HepG2 (cell line): ENCODE measurements around the gene NFIC. TPM values are rescaled to one million over a fixed set of nuclear protein-coding genes. Genes with fewer than 3 reads are reported as not detected.
A peak's percentile ranks its signal among the peaks of the same experiment; 100 is the strongest.

Experiments
- GATAD1 ChIP-seq: IDR thresholded peaks from 2 replicates; pipeline ENCODE4 v1.6.1; 2016; ENCODE audit warnings: missing genetic modification reagents, missing compliant biosample characterization
- MAZ ChIP-seq, 2 experiments: sonication (generic) in 1 of 2; formaldehyde crosslinking in 1 of 2; IDR thresholded peaks; 2 replicates each; pipeline versions ENCODE4 v1.5.0 to v1.6.1; 2012 to 2020; ENCODE audit warnings: low read depth in 2 of 2, mild to moderate bottlenecking in 2 of 2, borderline replicate concordance in 1 of 2, improper control_type of control experiment in 1 of 2, low read length in 1 of 2, missing genetic modification reagents in 1 of 2, moderate library complexity in 1 of 2
- PHF20 ChIP-seq: sonication (generic); formaldehyde crosslinking; IDR thresholded peaks from 2 replicates; pipeline ENCODE4 v1.5.0; 2020; ENCODE audit warnings: mild to moderate bottlenecking, missing genetic modification reagents
- POLR2A ChIP-seq, 2 experiments: IDR thresholded peaks; 2 replicates each; pipeline ENCODE4 v1.6.1; 2011; ENCODE audit warnings: low read depth in 2 of 2, low read length in 2 of 2, mild to moderate bottlenecking in 1 of 2, moderate library complexity in 1 of 2; ENCODE audit not compliant: insufficient read depth in 1 of 2
- RBFOX2 ChIP-seq: fragments of 200-400 bp; formaldehyde crosslinking; IDR thresholded peaks from 2 replicates; pipeline ENCODE4 v1.6.1; 2017; ENCODE audit warnings: low read depth, mild to moderate bottlenecking, low read length
- ZNF12 ChIP-seq: sonication (generic); formaldehyde crosslinking; IDR thresholded peaks from 2 replicates; pipeline ENCODE4 v1.5.0; 2020; ENCODE audit warnings: missing genetic modification reagents
- ZNF468 ChIP-seq: sonication (generic); formaldehyde crosslinking; IDR thresholded peaks from 2 replicates; pipeline ENCODE4 v1.8.0; 2022; ENCODE audit warnings: mild to moderate bottlenecking, moderate library complexity, missing genetic modification reagents
- ZNF547 ChIP-seq: sonication (generic); formaldehyde crosslinking; IDR thresholded peaks from 2 replicates; pipeline ENCODE4 v1.5.1; 2020; ENCODE audit warnings: mild to moderate bottlenecking, missing genetic modification reagents
- ZNF598 ChIP-seq: sonication (generic); formaldehyde crosslinking; IDR thresholded peaks from 2 replicates; pipeline ENCODE4 v1.5.1; 2020; ENCODE audit warnings: mild to moderate bottlenecking, missing genetic modification reagents, borderline replicate concordance
- ZNF839 ChIP-seq: sonication (generic); formaldehyde crosslinking; IDR thresholded peaks from 2 replicates; pipeline ENCODE4 v1.4.0; 2020; ENCODE audit warnings: missing genetic modification reagents, mild to moderate bottlenecking, borderline replicate concordance
- ZNF878 ChIP-seq: sonication (generic); formaldehyde crosslinking; IDR thresholded peaks from 2 replicates; pipeline ENCODE4 v1.8.1; 2023; ENCODE audit warnings: mild to moderate bottlenecking, missing genetic modification reagents, moderate library complexity
- polyA plus RNA-seq, 8 experiments: library from polyadenylated mRNA; depleted of rRNA in 3 of 8; stranded (reverse) in 7 of 8; unstranded in 1 of 8; fragments of >200 nt; fragmentation: Illumina TruSeq in 4 of 8; extraction: Trizol in 4 of 8; gene quantifications; 2 replicates each; pipeline versions ENCODE4 v1.2.1 to v1.2.3, GENCODE V29; 2011 to 2016; ENCODE audit warnings: low read depth in 4 of 8, missing spikeins in 1 of 8, mixed read lengths in 1 of 8; ENCODE audit not compliant: insufficient read depth in 1 of 8
- total RNA-seq, 5 experiments: library from RNA; depleted of rRNA; stranded (reverse); fragments of >200 nt; fragmentation: Illumina TruSeq; extraction: Trizol; gene quantifications; 2 replicates each; pipeline ENCODE4 v1.2.3, GENCODE V29; 2016; ENCODE audit warnings: low read depth in 1 of 5
- TF ChIP-seq, protein P1 (sequence below): sonication (generic); formaldehyde crosslinking; IDR thresholded peaks from 2 replicates; pipeline ENCODE4 v1.4.0; 2020; ENCODE audit warnings: missing genetic modification reagents
- TF ChIP-seq, protein P2 (sequence below): sonication (generic); formaldehyde crosslinking; IDR thresholded peaks from 2 replicates; pipeline ENCODE4 v1.8.1; 2022; ENCODE audit warnings: mild to moderate bottlenecking, missing genetic modification reagents
- TF ChIP-seq, protein P3 (sequence below): sonication (generic); formaldehyde crosslinking; IDR thresholded peaks from 2 replicates; pipeline ENCODE4 v1.4.0; 2020; ENCODE audit warnings: missing genetic modification reagents
- TF ChIP-seq, protein P4 (sequence below): sonication (generic); formaldehyde crosslinking; IDR thresholded peaks from 2 replicates; pipeline ENCODE4 v1.9.0; 2021; ENCODE audit warnings: missing genetic modification reagents, borderline replicate concordance

NFIC gene
- total and polyA plus RNA-seq, 2 of the 13 experiments (the other 11 are each of a cell fraction or from before 2014, with no cell fraction given) = 1.3 to 2.5 TPM

DNA sequence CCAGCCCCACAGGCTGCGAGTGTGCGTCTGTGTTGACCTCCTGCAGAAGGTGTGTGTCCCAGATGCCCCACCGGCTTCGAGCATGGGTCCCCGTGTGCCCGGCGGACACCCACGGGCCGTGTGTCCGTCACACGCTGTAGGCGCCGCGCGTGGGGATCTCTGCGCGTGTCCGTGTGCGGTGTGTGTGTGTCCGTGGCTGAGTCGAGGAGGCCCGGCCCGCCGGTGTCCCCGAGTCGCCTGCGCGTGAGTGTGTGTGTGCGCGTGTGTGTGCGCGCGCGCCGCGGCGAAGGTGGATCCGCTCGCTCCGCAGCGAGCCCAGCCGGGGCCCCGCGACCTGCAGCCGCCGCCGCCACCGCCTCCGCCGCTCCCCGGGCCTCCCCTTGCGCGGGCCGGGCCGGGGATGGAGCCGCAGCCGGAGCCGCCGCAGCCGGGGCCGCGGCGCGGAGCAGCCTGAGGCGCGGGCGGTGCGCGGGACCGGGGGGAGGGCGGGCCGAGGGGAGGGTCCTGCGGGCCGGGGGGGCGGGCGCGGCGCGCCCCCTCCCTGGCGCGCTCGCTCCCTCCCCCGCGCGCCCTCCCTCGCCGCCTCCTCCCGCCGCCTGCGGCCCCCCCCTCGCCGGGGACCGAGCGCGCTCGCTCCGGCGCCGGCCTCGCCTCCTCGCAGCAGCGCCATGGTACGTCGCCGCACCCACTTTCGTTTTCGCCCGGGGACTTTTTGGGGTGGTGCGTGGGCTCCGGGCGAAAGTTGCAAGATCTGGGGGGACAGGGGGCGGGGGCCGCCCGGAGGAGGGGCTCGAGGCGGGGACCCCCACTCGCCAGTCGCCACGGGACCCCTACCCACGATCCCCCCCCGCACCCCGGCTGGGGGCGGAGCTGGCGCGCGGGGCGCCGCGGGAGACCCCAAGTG, 7.1 kb upstream of the NFIC start (continued):
- TF ChIP-seq, protein P1, sequence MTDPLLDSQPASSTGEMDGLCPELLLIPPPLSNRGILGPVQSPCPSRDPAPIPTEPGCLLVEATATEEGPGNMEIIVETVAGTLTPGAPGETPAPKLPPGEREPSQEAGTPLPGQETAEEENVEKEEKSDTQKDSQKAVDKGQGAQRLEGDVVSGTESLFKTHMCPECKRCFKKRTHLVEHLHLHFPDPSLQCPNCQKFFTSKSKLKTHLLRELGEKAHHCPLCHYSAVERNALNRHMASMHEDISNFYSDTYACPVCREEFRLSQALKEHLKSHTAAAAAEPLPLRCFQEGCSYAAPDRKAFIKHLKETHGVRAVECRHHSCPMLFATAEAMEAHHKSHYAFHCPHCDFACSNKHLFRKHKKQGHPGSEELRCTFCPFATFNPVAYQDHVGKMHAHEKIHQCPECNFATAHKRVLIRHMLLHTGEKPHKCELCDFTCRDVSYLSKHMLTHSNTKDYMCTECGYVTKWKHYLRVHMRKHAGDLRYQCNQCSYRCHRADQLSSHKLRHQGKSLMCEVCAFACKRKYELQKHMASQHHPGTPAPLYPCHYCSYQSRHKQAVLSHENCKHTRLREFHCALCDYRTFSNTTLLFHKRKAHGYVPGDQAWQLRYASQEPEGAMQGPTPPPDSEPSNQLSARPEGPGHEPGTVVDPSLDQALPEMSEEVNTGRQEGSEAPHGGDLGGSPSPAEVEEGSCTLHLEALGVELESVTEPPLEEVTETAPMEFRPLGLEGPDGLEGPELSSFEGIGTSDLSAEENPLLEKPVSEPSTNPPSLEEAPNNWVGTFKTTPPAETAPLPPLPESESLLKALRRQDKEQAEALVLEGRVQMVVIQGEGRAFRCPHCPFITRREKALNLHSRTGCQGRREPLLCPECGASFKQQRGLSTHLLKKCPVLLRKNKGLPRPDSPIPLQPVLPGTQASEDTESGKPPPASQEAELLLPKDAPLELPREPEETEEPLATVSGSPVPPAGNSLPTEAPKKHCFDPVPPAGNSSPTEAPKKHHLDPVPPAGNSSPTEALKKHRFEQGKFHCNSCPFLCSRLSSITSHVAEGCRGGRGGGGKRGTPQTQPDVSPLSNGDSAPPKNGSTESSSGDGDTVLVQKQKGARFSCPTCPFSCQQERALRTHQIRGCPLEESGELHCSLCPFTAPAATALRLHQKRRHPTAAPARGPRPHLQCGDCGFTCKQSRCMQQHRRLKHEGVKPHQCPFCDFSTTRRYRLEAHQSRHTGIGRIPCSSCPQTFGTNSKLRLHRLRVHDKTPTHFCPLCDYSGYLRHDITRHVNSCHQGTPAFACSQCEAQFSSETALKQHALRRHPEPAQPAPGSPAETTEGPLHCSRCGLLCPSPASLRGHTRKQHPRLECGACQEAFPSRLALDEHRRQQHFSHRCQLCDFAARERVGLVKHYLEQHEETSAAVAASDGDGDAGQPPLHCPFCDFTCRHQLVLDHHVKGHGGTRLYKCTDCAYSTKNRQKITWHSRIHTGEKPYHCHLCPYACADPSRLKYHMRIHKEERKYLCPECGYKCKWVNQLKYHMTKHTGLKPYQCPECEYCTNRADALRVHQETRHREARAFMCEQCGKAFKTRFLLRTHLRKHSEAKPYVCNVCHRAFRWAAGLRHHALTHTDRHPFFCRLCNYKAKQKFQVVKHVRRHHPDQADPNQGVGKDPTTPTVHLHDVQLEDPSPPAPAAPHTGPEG (CRISPR knock-in tag) = peak; percentile 39; the same call in 1 of the 2 replicates
- TF ChIP-seq, protein P2, sequence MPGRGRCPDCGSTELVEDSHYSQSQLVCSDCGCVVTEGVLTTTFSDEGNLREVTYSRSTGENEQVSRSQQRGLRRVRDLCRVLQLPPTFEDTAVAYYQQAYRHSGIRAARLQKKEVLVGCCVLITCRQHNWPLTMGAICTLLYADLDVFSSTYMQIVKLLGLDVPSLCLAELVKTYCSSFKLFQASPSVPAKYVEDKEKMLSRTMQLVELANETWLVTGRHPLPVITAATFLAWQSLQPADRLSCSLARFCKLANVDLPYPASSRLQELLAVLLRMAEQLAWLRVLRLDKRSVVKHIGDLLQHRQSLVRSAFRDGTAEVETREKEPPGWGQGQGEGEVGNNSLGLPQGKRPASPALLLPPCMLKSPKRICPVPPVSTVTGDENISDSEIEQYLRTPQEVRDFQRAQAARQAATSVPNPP (CRISPR knock-in tag) = no peak
- TF ChIP-seq POLR2A (IDR thresholded peaks at IDR 0.05; ENCODE audit: insufficient read depth in 1 of 2, low read depth in 2 of 2, low read length in 2 of 2) (no peak), PHF20 (CRISPR knock-in tag) (no peak), ZNF12 (no peak), ZNF547 (CRISPR knock-in tag) (peak; percentile 41; the same call in 1 of the 2 replicates), ZNF878 (CRISPR knock-in tag) (no peak), ZNF839 (CRISPR knock-in tag) (no peak), MAZ (IDR thresholded peaks at IDR 0.05; ENCODE audit: borderline replicate concordance, low read depth, low read length) (0 out of 2 replicates have a peak, but pooled peaks have one; percentile 23), MAZ (CRISPR knock-in tag; IDR thresholded peaks at IDR 0.05; ENCODE audit: low read depth) (no peak; the same call in 1 of the 2 replicates), RBFOX2 (peak; percentile 55), ZNF598 (no peak), ZNF468 (CRISPR knock-in tag) (0 out of 2 replicates have a peak, but pooled peaks have one; percentile 6), GATAD1 (0 out of 2 replicates have a peak, but pooled peaks have one; percentile 12)
- TF ChIP-seq, protein P3, sequence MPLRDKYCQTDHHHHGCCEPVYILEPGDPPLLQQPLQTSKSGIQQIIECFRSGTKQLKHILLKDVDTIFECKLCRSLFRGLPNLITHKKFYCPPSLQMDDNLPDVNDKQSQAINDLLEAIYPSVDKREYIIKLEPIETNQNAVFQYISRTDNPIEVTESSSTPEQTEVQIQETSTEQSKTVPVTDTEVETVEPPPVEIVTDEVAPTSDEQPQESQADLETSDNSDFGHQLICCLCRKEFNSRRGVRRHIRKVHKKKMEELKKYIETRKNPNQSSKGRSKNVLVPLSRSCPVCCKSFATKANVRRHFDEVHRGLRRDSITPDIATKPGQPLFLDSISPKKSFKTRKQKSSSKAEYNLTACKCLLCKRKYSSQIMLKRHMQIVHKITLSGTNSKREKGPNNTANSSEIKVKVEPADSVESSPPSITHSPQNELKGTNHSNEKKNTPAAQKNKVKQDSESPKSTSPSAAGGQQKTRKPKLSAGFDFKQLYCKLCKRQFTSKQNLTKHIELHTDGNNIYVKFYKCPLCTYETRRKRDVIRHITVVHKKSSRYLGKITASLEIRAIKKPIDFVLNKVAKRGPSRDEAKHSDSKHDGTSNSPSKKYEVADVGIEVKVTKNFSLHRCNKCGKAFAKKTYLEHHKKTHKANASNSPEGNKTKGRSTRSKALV (CRISPR knock-in tag) = peak; percentile 50; the same call in 1 of the 2 replicates
- TF ChIP-seq, protein P4, sequence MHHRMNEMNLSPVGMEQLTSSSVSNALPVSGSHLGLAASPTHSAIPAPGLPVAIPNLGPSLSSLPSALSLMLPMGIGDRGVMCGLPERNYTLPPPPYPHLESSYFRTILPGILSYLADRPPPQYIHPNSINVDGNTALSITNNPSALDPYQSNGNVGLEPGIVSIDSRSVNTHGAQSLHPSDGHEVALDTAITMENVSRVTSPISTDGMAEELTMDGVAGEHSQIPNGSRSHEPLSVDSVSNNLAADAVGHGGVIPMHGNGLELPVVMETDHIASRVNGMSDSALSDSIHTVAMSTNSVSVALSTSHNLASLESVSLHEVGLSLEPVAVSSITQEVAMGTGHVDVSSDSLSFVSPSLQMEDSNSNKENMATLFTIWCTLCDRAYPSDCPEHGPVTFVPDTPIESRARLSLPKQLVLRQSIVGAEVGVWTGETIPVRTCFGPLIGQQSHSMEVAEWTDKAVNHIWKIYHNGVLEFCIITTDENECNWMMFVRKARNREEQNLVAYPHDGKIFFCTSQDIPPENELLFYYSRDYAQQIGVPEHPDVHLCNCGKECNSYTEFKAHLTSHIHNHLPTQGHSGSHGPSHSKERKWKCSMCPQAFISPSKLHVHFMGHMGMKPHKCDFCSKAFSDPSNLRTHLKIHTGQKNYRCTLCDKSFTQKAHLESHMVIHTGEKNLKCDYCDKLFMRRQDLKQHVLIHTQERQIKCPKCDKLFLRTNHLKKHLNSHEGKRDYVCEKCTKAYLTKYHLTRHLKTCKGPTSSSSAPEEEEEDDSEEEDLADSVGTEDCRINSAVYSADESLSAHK (CRISPR knock-in tag) = no peak
